T-helper 17 cell (primary cell): ENCODE measurements around the gene AFF1. TPM values are rescaled to one million over a fixed set of nuclear protein-coding genes. Genes with fewer than 3 reads are reported as not detected.

ENCODE experiments used
- ATAC-seq: fragments of 150-1000 bp; cut with Tn5 transposase; 2 replicates; pipeline ENCODE4 v1.10.0; 2021; ENCODE audit warnings: mild to moderate bottlenecking, moderate library complexity
- DNase-seq, 3 donors: peaks; one replicate each; pipeline versions ENCODE4 v3.0.0 to v3.0.0-alpha.2; 2020 to 2021
- H3K9me3 ChIP-seq: one replicate; pipeline ENCODE4 v1.7.0; 2013; ENCODE audit warnings: low read length, mild to moderate bottlenecking; ENCODE audit not compliant: control insufficient read depth, poor library complexity, severe bottlenecking
- H3K27ac Mint-ChIP-seq: one replicate; pipeline ENCODE4 v1.8.0; 2022; ENCODE audit warnings: mild to moderate bottlenecking, moderate library complexity, mixed read lengths
- H3K27me3 Mint-ChIP-seq: one replicate; pipeline ENCODE4 v1.8.0; 2022; ENCODE audit warnings: mixed read lengths
- H3K36me3 Mint-ChIP-seq: one replicate; pipeline ENCODE4 v1.8.0; 2022; ENCODE audit warnings: low read depth, mixed read lengths
- H3K4me1 Mint-ChIP-seq: one replicate; pipeline ENCODE4 v1.8.0; 2022; ENCODE audit warnings: mild to moderate bottlenecking, mixed read lengths
- H3K4me3 Mint-ChIP-seq: one replicate; pipeline ENCODE4 v1.8.0; 2022; ENCODE audit warnings: mild to moderate bottlenecking, moderate library complexity, mixed read lengths
- total RNA-seq, 4 donors: library from RNA in 2 of 4; stranded (reverse) in 2 of 4; gene quantifications; one replicate each; pipeline ENCODE4 v1.2.3 and lab custom pipeline; 2022 to 2026

Gene AFF1
- total RNA-seq, 2 donors from 2014 or later: 105 to 121 TPM

DNA sequence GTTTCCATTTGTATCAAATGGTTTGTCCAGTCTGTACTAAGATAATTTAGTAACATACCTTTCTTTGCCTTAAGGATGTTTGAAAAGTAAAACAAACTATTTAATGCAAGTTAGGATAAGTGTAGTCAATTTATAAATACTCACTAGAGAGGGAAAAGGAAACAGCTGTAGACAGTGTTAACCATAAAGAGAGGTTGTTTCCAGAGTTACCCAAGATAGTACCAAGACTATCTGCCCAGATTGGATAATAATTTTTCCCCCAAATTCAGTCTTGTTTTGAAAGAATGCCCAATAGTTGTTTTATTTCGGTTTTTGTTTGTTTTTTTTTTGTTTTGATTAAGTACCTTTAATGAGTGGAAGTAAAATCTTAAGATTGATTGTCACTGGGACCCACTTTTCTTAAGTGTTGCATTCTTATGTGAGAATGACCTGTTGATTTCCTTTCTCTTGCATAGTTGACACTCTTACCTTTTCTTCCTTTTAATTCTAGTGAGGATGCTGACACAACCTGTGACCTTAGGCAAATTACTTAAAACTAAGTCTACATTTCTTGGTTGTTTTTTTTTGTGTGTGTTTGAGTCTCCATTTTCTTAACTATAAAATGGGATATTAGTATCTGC lies 12.8 kb downstream of the AFF1 start:
- H3K4me3 Mint-ChIP-seq: no peak overlapping the region
- ATAC-seq: no peak

DNA sequence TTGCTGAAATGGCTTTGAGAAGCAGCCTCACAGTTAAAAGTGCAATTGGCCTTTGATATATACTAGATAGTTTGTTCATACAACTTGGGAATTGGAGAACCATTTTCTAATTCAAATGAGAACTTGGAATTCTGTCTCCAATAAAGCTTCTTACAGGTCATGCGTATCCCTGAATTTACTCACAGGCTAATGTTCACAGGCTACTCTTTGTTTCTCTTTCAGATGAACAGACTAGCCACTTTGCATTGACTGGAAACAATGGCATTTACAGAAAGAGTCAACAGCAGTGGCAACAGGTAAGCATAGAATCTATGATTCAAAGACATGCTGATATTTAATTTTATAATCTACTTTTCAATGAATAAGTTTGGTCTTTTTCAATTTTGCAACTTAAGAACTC lies 13.5 kb downstream of the AFF1 start:
- no peak for ATAC-seq
- Mint-ChIP-seq H3K27me3 (no peaks in the 10 kb centered on the region), H3K36me3 (peaks cover 5% of the 10 kb centered on the region), H3K4me3 (no peak overlapping the region), H3K27ac (peak overlapping the region; percentile 73), H3K4me1 (peaks cover 46% of the 10 kb centered on the region)
- no peak for DNase-seq
- H3K9me3 ChIP-seq: no peaks in the 10 kb centered on the region

More for the DNA sequence above, 12.8 kb downstream of the AFF1 start:
- no peaks in the 10 kb centered on the region for H3K27me3 Mint-ChIP-seq
- peaks cover 51% of the 10 kb centered on the region for H3K4me1 Mint-ChIP-seq
- no peaks in the 10 kb centered on the region for H3K9me3 ChIP-seq
- no peak for DNase-seq
- peaks cover 6% of the 10 kb centered on the region for H3K36me3 Mint-ChIP-seq
- peak overlapping the region; percentile 73 for H3K27ac Mint-ChIP-seq

DNA sequence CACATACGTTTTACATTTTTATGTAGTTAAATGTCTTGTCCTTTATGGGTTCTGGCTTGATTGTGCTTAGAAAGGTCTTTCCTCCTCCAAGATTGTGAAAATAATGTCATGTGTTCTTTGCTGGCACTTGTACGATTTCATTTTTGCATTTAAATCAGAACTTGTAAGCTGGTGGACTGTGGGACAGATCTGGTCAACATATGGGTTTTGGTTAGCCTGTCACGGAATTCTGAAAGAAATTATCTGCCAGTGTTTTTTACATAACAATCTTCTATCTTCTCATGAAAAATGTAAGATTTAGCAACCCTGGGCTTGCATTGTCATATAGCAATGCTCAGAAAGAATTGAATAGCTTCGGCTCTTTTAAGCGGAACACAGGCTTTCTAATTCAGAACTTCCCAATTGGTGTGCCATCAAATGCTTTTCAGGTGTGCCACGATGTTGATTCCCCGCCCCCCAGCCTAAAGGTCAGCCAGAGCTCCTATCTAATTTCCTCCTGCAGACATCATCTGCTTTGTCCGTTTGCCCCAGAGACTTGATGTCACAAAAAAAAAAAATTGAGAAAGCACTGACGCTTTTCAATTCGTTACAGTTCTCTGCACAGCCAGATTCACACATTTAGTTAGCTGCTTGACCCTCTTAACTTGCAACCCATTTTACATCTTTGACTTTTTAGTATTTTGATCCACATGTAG lies 16.2 kb downstream of the AFF1 start:
- peaks cover 3% of the 10 kb centered on the region for H3K36me3 Mint-ChIP-seq
- H3K4me1 Mint-ChIP-seq: peaks cover 41% of the 10 kb centered on the region
- H3K27ac Mint-ChIP-seq: no peak overlapping the region
- DNase-seq (no peak), ATAC-seq (no peak)
- H3K27me3 Mint-ChIP-seq: no peaks in the 10 kb centered on the region
- no peaks in the 10 kb centered on the region for H3K9me3 ChIP-seq
- no peak overlapping the region for H3K4me3 Mint-ChIP-seq

DNA sequence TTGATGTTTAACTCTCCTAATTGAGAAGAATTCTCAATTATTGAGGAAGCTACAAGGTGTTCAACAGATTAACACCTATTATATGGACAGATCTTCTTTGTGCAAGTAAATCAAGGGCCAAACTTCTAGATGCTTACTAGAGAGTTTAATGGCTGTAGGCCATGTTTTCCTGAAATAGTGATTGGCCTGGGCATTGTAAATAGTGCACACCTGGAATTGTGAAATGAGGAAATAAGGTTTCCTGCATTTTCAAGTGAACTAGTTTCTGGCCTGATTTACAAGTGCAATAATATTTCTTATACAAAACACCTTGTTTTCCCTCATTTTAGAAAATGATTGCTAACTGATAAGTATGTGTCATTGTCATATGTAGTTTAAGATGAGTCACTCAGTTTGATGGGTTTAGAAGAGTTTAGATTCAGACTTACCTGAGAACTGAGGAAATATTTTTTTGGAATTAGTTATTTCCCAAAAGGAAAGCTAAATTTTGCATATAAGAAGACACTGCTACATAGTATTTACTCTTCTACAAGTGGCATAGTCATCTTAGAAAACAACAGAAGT lies 21.2 kb downstream of the AFF1 start:
- DNase-seq: no peak
- H3K4me3 Mint-ChIP-seq: no peak overlapping the region

DNA sequence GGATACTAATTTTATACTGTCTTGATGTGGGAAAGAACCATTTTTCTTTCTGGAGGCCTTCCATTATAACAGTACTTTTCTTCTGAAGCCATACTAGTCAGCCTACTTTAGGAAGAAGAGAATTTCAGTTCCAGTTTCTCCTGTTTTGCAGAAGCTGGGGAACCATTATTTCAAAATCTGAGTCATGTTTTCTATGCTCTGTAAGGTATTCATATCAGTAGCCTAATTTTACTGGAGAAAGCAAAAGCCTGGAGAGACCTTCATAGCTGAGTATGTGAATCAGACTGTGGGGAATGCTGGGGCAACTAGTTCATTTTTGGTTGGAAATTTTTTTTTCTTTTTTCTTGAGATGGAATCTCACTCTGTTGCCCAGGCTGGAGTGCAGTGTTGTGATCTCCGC lies 22.4 kb downstream of the AFF1 start:
- no peaks in the 10 kb centered on the region for H3K27me3 Mint-ChIP-seq
- no peak for DNase-seq
- H3K36me3 Mint-ChIP-seq: peaks cover 3% of the 10 kb centered on the region
- H3K4me1 Mint-ChIP-seq: peaks cover 30% of the 10 kb centered on the region
- H3K27ac Mint-ChIP-seq: peak overlapping the region; percentile 41
- ATAC-seq: no peak
- no peak overlapping the region for H3K4me3 Mint-ChIP-seq
- no peaks in the 10 kb centered on the region for H3K9me3 ChIP-seq

More for the DNA sequence above, 21.2 kb downstream of the AFF1 start:
- ATAC-seq: no peak
- Mint-ChIP-seq H3K4me1 (peaks cover 32% of the 10 kb centered on the region), H3K27me3 (no peaks in the 10 kb centered on the region), H3K27ac (peak overlapping the region; percentile 41), H3K36me3 (peaks cover 6% of the 10 kb centered on the region)
- H3K9me3 ChIP-seq: no peaks in the 10 kb centered on the region

DNA sequence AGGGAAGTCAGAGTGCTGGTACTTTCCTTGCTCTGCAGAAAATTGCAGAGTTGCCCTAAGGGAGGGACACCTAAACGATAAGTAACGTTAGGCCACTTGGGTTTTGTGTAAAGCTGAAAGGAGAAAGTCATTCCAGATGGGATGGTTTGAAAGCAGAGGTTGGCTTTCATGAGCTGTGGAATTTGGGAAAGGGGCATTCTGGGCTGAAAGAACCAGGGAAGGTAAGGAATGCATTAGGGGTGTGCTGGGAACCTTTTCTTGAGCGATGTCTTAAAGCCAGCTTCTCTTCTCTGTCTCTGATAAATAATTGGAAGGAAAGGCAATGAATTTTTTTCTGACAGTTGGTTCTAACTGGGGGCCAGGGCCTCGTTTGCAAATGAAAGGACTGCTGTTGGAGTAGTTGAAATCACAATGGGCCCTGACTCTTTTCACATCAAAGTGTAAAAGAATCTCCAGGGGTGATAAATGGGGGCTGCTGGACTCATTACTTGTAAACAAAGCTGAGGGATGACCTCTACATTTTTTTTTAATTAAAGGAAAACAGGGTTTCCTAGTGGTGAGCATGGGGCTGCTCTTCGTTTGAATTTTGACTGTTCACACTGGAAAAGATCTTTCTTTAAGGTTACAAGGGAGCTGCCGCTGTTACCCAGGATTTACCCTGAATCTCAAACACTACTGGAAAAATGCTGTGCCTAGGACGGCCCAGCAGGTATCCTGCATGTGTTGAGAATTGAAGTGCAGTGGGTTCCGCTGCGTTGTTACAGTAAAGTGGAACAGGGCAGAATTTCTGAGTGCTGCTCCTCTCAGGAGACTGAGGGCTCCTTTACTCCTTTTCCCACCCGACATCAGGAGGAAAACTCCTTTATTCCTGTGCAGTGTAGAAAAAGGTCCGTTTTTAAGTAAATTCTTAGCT lies 25.0 kb downstream of the AFF1 start:
- no peaks in the 10 kb centered on the region for H3K27me3 Mint-ChIP-seq
- H3K4me3 Mint-ChIP-seq: no peak overlapping the region
- DNase-seq (no peak), ATAC-seq (no peak)
- peaks cover 31% of the 10 kb centered on the region for H3K4me1 Mint-ChIP-seq
- H3K9me3 ChIP-seq: no peaks in the 10 kb centered on the region
- H3K27ac Mint-ChIP-seq: peak overlapping the region; percentile 1
- H3K36me3 Mint-ChIP-seq: peaks cover 5% of the 10 kb centered on the region

DNA sequence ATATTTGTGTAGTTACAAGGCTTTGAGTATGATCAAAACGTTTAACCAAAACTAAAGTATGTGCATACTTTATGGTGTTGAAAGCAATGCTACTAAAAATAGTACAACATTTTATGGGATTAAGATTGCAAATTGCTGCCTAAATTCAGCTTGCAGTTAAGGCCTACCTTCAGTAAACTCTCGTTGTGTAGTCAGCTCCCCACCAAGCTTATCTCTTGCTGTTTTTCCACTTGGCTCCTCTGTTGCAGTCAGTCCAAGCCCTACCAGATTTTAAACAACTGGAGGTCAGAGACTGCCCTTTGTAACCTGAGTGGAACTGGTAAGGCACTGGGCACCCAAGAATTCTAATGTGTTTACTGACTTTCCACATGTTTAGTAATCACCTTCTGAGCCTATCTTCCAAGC lies 25.7 kb downstream of the AFF1 start:
- ATAC-seq (no peak), DNase-seq (no peak)
- H3K27me3 Mint-ChIP-seq: no peaks in the 10 kb centered on the region
- no peaks in the 10 kb centered on the region for H3K9me3 ChIP-seq
- peaks cover 5% of the 10 kb centered on the region for H3K36me3 Mint-ChIP-seq
- H3K4me1 Mint-ChIP-seq: peaks cover 29% of the 10 kb centered on the region
- H3K27ac Mint-ChIP-seq: no peak overlapping the region
- H3K4me3 Mint-ChIP-seq: no peak overlapping the region

DNA sequence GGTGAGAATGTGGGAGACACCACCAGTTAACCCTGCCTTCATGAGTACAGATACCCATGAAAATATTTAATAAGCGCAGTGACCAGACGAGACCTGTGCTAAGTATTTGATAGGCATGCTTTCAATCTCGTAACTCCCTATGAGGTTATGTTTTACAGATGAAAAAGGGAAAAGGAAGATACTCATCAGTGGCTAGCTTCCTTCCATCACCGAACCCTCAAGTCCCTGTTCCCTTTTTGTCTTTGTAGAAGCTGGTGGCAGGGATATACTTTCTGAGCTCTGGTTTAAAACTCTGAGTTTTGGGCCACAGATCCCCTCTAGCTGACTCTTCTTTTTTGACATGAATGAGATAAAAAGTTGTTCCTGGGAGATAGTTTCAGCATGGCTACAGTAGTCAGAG lies 26.3 kb downstream of the AFF1 start:
- Mint-ChIP-seq H3K4me3 (no peak overlapping the region), H3K36me3 (peaks cover 5% of the 10 kb centered on the region), H3K27me3 (no peaks in the 10 kb centered on the region), H3K27ac (no peak overlapping the region), H3K4me1 (peaks cover 28% of the 10 kb centered on the region)
- ATAC-seq: no peak
- H3K9me3 ChIP-seq: no peaks in the 10 kb centered on the region
- no peak for DNase-seq

DNA sequence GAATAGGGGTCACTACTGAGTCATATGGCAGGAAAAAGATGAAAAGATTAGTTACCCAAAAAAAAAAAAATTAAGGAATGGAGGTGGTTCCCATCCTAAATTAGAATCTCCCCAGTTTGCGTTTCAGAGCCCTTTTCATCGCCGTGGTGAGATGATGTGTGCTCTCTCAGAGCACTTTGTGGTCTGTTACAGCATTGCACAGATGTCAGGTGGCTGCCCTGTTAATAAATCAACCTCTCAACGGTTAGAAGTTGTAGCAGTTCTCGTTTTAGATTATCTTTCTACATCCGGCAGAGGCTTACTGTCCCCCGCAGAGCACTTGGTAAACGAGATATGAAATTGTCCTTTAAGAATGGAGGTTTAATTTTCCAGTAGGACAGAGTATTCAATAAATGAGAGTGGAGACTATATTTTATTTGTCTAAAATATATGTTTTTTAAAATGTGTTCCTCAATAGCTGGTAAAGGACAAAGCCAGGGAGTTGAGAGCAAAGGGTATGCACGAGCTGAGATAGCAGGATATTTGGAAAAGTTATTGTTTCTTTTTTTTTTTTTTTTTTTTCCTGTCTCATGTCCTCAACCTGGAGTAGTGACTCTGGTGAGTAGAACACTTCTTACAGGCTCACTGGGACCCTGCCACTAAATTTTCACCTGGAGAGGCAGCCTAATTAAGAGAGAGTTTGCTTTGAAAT lies 26.9 kb downstream of the AFF1 start:
- H3K27ac Mint-ChIP-seq: peak overlapping the region; percentile 51
- H3K9me3 ChIP-seq: no peaks in the 10 kb centered on the region
- ATAC-seq: peak; percentile 66
- H3K4me1 Mint-ChIP-seq: peaks cover 25% of the 10 kb centered on the region
- no peaks in the 10 kb centered on the region for H3K27me3 Mint-ChIP-seq
- H3K4me3 Mint-ChIP-seq: no peak overlapping the region
- H3K36me3 Mint-ChIP-seq: peaks cover 5% of the 10 kb centered on the region
- no peak for DNase-seq

DNA sequence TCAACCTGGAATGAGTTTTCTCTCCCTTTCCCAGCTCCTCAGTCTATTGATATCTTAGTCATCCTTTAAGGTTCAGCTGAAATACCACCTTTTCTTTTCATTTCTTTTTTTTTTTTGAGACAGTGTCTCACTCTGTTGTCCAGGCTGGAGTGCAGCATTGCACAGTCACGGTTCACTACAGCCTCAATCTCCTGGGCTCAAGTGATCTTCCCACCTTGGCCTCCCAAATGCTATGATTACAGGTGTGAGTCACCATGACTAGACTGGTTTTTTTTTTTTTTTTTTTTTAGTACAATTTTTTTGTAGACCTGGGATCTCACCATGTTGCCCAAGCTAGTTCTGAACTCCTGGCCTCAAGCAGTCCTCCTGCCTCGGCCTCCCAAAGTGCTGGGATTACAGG lies 28.9 kb downstream of the AFF1 start:
- Mint-ChIP-seq H3K36me3 (peaks cover 2% of the 10 kb centered on the region), H3K4me1 (peaks cover 18% of the 10 kb centered on the region), H3K4me3 (no peak overlapping the region), H3K27ac (no peak overlapping the region), H3K27me3 (no peaks in the 10 kb centered on the region)
- H3K9me3 ChIP-seq: no peaks in the 10 kb centered on the region
- ATAC-seq (no peak), DNase-seq (no peak)

DNA sequence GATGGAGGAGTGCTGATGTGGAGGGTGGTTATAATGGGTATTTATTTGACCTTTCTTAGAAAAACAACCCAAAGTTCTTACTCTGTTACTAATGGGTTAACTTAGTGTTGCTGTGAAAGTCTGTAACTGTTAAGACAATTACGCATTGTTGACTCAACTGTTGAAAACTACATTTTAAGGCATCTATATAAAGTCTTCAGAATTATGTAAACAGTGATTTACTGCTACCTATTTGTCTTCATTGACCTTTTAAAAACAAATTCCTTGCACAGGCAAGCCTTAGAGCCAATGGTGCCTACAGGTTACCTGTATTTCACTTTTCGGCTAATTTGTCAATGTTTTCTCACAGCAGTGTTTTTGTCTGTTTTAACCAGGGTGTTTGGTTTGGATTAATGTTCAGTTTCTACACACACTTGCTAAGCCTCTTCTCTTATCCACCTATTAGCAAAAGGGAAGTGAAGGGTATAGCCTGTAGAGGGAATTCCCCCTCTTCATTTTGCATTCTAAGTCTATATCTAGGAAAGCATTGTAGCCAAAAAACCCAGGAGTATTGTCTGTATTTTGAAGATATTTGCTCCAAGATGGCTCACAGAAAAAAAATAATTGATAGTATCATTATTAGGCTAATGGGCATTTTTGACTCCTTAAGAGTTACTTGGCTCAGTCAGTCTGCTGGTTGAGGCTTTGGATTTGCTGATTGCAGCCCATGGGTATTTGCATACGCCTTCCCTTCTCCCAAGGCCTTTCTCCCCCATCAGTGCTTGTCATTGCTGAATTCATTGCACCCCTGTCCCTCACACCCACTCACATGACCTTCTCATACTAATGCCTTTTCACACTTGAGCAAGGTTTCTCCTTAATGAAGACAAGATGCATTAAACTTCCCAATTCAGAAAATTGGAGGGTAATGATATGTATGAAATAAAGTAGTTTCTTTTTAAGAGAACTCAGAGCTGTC lies 30.5 kb downstream of the AFF1 start:
- Mint-ChIP-seq H3K4me1 (peaks cover 12% of the 10 kb centered on the region), H3K36me3 (peaks cover 2% of the 10 kb centered on the region), H3K27ac (no peak overlapping the region), H3K4me3 (no peak overlapping the region), H3K27me3 (no peaks in the 10 kb centered on the region)
- no peaks in the 10 kb centered on the region for H3K9me3 ChIP-seq
- DNase-seq (no peak), ATAC-seq (no peak)

DNA sequence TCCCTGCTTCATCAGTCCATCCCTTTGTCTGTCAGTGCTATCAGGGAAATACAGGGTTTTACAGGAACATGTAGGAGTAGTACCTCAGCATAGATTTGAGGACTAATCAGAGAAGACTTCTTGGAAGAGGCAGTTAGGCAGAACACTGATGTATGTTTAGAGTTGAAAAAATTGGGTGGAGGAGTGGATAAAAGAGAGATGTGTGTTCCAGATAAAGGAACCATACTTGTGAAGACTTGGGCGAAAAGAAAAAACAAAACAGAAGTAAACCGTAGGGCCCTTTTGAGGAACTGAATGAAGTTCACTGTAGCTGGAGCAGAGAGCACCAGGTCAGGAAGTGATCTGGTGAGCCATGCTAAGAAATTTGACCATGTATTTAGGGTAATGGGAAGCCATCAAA lies 32.3 kb downstream of the AFF1 start:
- no peak for DNase-seq
- peaks cover 19% of the 10 kb centered on the region for H3K4me1 Mint-ChIP-seq
- H3K4me3 Mint-ChIP-seq: no peak overlapping the region
- no peaks in the 10 kb centered on the region for H3K9me3 ChIP-seq
- peaks cover 2% of the 10 kb centered on the region for H3K36me3 Mint-ChIP-seq
- ATAC-seq: no peak
- H3K27ac Mint-ChIP-seq: no peak overlapping the region
- no peaks in the 10 kb centered on the region for H3K27me3 Mint-ChIP-seq
